ENCODE data around the gene TUBGCP5.

TUBGCP5 gene

DNA sequence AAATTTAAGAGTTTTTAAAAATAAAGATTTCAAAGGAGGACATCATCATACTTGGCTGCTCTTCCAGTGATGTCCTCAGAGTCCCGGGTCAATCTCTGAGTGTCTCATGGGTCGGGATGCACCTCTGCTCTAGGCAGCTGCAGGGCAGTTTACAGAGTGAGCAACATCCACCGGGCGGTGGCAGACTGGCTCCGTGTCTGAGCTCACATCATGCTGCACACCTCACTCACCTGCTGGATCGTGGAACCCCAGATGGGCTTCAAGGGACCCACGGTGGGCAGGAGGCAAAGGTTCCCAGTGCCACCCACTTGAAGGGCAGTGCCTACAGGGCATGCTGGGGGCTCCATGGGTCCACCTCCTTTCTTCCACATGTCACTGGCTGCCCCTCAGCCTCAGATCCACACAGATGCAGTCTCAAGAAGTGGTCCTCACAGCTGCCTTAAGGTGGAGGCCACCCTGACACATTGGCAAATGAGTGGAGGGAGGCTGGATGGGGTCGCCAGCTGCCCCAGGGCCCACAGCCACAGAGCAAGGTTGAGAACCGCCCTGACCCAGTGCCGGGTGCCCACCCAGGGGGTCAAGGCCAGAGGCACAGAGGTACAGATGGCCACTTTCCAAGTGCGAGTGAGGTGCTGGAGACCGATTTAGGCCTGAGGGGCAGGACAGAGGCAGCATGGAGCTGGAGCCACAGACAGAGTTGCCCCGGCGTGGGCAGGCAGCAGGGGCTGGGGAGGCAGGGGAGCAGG lies 84.4 kb downstream of the TUBGCP5 start:
- no peak for DNase-seq (ENCODE audit: low read depth in 2 of 3, low spot score in 1 of 3)

- no peak for DNase-seq (ENCODE audit: low read depth in 2 of 3, low spot score in 1 of 3)
These were observed 85.0 kb downstream of the TUBGCP5 start for GRCh38 chr15:22954326-22954725.

DNA sequence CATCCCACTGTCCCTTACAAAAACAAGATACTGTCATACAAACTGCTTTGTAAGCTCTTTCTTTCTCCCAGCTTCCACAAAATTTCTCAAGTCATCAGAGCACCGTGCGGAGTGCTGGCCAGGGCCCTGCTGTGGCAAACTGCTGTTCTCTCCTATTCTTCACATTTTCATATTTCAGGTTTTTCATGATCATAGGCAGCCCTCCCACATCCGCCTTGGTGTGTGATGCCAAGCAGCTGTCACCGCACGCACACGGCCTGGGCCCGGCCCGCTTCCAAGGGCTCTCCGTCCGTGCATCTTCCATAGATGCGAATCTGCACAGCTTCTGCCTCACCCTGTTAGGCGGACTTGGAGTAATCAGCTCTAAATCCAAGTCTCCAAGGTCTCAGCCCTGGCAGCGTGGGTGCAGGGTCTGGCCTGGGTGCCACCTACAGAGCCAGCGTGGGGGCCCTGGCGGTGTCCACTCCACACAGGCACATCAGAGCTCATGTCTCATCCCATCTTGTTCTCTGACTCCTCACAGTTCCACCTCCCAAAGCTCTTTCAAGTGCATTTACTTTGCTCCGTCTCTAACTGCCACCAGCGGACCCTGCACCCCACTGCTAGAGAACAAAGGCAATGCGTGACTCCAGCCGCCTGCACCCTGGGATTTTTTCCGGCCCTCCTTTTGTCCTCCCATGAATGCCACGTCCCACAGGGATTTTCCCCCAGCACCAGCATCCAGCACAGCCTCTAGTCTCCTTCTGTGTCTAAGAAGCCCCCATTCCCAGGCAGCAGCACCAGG lies 86.4 kb downstream of the TUBGCP5 start:
- DNase-seq (ENCODE audit: low read depth in 2 of 3, low spot score in 1 of 3) = no peak

GRCh38 chr15:22951381-22952280 lies 87.7 kb downstream of the TUBGCP5 start:
- no peak for DNase-seq (ENCODE audit: low read depth in 2 of 3, low spot score in 1 of 3)

DNA sequence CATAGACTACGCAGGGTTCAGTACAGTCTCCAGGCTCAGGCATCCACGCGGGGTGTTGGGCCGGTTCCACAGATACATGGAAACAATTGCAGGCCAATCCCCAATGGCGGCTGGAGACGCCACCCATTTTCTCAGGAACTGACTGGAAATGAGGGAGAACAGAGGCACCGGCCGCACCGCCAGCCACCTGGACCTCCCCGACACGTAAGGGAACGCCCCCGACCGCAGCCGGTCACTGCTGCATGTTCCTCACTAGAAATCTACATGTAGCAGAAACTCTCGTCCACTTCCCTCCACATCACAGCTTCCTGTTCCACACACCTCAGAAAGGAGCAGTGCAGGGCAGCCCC lies 88.4 kb downstream of the TUBGCP5 start:
- no peak for DNase-seq (ENCODE audit: low read depth in 2 of 3, low spot score in 1 of 3)

DNA sequence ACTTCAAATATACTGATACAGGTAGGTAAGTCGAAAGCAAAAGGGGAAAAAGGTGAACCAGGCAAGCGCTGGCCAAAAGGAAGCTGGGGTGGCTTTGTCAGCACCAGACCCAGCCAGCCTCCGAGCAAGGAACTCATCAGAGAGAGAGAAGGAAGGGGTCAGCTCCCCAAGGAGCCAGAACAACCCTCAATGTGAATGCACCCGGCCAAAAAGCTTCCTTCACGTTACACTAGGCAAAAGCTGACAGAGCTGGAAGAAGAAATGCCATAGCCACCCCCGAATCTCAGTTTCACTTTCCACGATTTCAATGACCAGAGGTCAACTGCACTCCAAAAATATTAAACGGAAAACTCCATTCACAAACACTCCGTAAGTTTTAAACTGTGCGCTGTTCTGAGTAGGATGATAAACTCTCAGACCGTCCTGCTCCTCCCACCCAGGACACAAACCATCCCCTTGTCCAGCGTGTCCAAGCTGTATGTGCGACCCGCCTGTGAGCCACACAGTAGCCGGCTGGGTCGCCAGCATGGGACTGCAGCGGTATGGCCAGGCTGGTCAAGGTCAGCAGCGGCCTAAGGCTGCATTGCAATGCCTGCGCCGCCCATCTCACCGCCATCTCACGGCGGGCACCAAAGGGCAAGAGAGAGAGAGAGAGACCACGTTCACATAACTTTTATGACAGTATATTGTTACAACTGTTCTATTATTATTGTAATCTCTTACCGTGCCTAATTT lies 88.9 kb downstream of the TUBGCP5 start:
- no peak for DNase-seq (ENCODE audit: low read depth in 2 of 3, low spot score in 1 of 3)

All from stimulated activated CD4-positive, alpha-beta T cell treated with anti-CD3 and anti-CD28 coated beads, Interleukin-12 subunit alpha, Interleukin-12 subunit beta, amount 100 ng/mL, for 48 hours (primary cell).